T-helper 22 cell (primary cell): ENCODE data around the gene ZNF692.
"Not testable (repeated sequence)": the region's sequence is repeated elsewhere in the genome, so short reads cannot be mapped to it uniquely, and the experiment has no call there.

ENCODE experiments used
- DNase-seq: peaks from one replicate; pipeline ENCODE4 v3.0.0-alpha.2; 2020; ENCODE audit warnings: low read depth

The ZNF692 gene

DNA sequence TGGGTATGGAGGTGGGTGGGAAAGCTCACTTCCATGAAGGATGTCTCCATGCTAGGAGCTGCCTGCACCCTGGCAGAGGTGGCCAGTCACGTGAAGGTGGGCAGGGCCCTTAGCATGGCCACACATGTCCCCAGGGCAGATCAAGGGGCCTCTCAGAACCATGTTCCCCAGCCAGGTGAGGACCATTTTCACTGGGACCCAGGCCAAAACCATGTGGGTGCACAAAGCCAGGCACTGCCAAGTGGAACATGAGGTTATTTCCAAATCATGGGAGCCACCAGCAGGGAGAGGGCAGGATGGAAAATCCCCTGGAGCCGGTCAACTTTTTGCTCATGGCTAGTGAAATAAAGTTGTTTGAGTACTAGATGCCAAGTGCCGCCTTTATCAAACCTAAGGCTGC lies 9.7 kb downstream of the ZNF692 start:
- no peak for DNase-seq

DNA sequence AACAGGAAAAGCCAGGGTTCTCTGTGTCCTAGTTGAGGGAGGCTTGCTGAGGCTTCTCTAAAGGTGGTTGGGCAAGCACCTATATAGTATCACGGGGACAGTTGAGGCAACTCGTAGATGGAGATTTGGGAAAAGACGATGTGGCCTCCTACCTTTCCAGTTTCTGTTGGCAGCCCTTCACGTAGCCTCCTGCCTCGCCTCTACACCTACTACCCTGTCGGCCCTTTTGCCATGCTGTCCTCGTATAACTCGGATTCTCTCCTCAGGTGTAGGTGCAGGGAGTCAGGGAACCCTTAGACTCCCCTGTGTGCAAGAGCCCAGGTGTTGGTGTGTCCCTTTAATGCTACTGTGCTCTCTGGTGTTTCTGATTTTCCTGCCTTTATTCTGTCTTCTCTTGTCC lies 10.3 kb downstream of the ZNF692 start:
- DNase-seq, result no peak

DNA sequence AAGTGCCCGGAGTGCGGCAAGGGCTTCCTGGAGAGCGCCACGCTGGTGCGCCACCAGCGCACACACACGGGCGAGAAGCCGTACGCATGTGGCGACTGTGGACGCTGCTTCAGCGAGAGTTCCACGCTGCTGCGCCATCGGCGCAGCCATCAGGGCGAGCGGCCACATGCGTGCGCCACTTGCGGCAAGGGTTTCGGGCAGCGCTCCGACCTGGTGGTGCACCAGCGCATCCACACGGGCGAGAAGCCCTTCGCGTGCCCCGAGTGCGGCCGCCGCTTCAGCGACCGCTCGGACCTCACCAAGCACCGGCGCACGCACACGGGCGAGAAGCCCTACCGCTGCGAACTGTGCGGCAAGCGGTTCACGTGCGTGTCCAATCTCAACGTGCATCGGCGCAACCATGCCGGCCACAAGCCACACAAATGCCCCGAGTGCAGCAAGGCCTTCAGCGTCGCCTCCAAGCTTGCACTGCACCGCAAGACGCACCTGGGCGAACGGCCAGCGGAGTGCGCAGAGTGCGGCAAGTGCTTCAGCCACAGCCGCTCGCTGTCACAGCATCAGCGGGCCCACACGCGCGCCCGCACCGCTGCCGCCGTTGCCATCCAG lies 10.8 kb downstream of the ZNF692 start:
- DNase-seq, result no peak

DNA sequence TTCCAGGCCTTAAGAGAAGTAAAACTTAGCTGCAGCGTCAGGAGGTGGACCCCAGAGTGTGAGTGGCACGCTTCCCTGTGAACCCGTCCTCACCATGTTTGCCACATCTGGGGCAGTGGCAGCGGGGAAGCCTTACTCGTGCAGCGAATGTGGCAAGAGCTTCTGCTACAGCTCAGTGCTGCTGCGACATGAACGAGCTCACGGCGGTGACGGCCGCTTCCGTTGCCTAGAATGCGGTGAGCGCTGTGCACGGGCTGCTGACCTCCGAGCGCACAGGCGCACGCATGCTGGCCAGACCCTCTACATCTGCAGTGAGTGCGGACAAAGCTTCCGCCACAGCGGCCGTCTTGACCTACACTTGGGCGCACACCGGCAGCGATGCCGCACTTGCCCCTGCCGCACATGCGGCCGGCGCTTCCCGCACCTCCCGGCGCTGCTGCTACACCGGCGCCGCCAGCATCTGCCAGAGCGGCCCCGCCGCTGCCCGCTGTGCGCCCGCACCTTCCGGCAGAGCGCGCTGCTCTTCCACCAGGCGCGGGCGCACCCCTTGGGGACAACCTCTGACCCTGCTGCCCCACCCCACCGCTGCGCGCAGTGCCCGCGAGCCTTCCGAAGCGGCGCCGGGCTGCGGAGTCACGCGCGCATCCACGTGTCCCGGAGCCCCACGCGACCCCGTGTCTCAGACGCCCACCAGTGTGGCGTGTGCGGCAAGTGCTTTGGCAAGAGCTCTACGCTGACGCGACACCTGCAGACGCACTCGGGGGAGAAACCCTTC lies 11.5 kb downstream of the ZNF692 start:
- no peak for DNase-seq

DNA sequence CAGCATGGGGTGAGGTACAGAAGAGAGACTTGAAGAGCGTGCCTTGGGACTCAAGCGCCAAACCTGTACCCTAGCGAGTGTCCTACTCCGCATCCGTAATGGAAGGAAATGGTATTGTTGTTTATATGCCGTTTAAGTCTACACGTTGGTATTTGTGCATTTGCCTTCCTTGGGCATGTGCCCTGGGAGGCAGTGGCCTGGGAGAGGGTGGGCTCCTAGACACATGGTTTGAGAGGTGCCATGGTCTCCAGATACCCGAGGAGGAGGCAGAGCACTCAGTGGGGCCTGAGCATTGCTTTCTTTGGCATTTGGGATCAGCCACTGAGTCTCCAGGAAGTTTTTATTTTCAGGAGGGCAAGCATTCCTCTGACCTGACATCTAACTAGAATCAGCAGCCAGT lies 14.4 kb downstream of the ZNF692 start:
- DNase-seq, result no peak

DNA sequence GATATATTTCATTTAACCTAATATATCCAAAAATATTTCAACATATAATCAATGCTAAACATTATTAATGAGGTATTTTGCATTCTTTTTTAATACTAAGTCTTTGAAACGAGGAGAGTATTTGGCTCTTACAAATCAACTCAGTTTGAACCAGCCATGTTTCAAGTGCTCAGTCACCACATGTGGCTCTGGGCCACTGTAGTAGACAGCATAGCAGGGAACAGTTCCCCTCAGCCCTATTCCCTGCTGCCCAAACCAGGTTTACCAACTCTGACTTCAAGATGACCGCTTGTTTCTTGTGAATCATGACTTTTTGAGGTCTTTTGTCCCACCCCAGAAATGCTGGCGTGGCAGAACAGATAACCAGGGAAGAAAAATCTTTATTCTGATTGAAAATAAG lies 15.2 kb downstream of the ZNF692 start:
- no peak for DNase-seq

DNA sequence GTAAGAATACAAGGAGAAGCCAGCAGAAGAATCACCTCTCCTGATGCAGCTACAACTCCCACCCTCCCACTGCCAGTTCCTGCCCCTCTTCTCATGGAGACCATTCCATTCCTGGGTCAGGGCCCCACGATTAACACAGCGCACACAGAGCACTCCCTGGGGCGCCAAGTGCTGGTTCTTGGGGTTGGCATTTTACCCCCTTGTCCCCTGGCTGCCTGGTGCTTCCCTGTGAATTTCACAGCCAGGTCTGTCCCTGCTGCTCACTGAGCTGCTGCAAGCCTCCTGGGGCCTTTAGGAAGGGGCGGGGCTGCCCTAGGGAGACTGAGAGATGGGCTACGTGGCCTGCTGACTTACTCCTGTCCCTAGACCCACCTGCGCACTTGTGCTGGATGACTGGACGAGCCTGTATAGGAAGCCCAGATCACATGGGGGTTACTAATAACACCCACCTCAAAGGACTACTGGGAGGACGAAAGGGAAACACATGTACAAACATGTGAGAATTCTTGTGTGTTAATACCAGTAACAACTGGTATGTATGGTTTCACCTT lies 16.0 kb downstream of the ZNF692 start:
- no peak for DNase-seq

DNA sequence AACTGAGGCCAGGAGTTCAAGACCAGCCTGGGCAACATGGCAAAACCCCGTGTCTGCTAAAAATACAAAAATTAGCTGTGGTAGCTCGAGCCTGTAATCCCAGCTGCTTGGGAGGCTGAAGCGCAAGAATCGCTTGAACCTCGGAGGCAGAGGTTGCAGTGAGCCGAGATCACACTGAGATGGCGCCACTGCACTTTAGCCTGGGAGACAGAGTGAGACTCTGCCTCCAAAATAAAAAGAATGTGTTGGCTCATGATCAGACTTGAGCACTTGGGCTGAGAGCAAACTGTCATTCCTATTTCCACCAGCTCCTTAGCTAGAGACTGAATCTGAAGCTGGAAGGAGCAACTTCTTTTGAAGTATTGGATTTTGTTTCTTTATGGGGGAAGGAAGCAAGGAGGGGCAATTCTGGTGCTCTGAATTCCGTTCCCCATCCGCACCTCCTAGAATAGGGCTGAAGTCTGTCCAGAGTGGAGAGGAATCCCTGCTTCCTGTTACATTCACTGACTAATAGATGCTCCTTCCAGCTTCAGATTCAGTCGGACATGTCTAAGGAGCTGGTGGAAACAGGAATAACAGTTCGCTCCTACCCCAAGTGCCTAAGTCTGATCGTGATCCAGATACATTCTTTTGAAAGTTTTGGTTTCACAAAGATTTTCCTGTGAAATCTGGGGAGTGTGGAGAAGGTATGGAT lies 17.0 kb downstream of the ZNF692 start:
- no peak for DNase-seq

DNA sequence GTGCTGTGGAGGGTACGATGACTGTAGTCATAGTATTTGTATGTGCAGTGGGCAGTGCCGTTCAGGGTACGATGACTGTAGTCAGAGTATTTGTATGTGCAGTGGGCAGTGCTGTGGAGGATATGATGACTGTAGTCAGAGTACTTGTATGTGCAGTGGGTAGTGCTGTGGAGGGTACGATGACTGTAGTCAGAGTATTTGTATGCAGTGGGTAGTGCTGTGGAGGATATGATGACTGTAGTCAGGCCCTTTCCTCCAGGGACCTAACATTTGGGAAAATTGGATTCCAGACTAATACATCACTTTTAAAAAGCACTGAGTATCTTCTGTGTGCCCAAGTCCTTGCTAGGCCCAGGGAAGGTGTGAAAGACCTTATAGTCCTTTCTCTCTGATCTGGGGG lies 17.9 kb downstream of the ZNF692 start:
- no peak for DNase-seq

DNA sequence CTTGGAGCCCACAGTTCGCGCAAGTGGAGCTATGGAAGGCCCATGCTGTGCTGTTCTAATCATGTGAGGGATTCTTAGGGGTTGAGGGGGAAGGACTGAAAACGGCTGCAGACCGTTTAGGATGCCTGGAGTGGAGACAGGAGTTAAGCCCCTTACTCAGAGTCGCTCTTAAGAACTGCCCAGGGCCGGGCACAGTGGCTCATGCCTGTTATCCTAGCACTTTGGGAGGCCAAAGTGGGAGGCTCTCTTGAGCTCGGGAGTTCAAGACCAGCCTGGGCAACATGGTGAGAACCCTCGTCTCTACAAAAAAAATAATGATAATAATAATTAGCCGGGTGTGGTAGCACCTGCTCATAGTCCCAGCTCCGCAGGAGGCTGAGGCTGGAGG lies 19.7 kb downstream of the ZNF692 start:
- DNase-seq, result no peak

DNA sequence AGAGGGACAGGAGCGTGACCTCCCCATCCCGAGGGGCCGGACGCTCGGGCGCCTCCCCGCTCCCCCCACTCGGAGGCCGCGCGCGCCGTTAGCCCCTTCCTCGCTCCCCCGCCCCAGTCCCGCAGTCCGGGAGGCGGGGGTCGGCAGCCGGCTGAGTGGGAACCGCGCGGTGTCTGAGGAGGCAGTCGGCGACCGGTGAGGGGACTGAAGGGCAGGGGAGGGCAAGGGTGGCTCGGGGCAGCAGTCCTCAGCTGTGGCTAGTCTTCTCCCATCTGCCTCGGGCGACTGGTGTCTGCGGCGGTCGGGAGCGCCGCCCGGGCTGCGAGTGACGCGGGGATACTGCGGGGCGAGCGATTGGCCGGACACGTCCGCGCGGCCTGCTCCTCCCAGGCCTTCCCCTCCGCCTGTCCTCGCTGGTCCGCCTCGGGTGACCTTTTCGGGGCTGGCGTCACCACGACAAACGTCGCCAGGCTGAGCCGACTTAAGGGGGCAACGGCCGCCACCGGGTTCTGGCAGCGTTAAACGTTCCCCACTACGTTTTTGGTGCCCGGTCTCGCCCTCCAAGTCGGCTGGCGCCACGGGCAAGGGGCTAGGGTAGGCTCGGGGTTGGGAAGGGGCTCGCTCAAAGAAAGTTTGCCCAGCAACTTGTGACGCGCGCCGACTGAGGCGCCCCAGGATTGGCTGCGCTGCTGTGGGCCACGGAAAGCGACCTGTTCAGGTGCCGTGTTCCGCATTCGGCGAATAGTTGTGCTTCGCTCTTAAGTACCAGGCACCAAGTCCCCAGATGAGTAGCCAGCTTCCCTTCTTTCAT lies 20.3 kb downstream of the ZNF692 start:
- peak; percentile 75 for DNase-seq

DNA sequence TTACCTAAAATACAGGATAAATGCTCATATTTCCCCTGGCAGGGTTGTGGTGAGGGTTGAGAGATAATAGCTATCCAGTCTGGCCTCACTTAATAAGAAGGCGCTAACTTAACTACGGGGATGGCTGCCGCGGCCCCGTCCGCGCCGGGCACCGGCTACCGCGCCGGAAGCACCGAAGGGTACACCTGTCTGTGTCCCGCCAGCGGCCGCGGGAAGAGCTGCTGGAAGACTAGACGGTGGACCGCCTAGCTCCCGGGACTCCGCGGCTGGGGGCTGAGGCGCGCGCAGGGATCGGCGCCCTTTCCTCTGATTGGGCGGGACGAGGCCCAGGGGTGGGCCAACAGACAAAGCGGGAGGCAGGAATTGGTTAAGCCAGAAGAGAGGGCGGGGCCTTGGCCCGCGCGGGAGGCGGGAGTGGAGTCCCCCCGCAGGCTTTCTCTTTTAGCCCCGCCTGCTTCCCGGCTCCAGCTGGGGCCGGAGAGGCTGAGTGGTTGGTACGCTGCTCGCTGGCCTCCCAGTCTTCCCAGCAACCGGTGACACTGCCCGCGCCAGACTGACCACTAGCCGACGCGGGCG lies 21.0 kb downstream of the ZNF692 start, which contains the start of gene ZNF672:
ZNF672 (plus strand) TSS at position 444 of the 576 bp plus-strand sequence. CDS start 9,051 bp downstream, outside the sequence.
- DNase-seq, result peak; percentile 90

DNA sequence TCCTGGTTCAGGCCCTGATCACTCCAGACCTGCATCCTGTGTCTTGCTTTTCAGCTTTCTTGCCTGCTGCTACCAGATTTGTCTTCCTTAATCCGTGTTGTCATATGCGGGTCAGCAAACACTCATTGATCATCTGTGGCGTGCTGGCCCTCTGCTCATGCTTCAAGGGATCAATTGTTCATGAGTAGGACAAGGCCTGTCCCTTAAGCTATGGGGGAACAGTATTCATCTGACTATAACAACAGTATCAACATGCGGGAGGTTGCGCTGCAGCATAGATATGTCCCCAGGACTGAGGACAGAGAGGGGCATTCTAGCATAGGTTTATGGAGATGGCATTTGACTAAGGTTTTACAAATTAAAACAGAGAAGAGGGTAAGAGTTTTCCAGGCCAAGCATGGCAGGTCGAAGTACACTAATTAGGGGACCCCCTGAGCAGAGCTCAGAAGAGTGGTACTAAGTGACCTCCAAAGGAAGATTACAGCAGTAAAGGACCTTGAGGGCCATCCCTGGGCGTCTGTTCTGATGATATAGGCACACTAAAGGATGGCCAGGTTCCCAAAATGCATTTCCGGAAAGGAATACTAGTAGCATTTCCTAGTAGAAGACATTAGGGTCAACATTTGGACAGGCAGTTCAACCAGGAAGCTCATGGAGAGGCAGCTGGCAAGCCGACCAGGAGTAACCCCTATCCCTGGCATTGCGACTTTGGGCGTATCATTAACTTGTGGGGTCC lies 21.7 kb downstream of the ZNF692 start:
- no peak for DNase-seq

DNA sequence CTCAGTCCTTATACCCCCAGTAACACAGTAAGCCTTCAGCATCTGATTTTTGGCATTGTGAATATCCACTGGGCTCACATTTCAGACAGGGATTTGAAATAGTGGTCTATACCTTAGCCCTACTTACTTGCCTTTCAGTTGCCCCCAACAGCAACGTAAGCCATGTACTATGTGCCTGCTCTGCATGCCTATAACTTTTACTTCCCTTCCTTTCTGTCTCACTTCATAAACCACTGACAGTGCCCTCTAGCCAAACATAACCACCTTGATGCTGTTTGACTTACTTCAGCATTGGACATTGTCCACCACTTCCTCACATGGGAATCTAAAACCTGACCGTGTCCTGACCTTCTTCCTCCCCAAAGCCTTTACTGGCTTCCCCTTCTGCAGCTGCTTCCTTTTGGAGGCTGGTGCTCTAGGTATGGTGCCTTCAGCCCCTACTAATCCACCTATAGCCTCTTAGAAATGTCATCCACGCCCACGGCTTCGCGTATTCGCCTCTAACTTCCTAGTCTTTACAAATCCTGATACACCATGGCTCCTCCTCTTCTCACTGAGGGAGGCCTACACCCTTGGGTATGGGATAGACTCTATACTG lies 24.4 kb downstream of the ZNF692 start:
- DNase-seq, result no peak

DNA sequence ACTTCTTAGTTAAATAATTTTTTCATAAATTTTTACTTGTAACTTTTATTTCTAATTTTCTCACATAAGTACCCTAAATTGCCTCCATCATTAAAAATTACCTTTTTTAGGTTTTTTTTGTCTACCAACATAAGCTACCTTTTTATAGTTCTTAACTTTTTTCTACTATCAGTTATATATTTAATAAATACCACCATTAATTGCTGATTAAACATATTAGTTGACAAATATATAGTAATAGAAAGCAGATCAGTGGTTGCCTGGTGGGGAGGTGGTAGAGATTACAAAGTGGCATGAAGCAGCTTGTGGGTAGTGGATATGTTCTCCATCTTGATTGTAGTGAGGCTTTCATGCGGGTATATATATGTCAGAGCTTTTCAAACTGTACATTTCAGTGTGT lies 27.0 kb downstream of the ZNF692 start:
- DNase-seq, result no peak

DNA sequence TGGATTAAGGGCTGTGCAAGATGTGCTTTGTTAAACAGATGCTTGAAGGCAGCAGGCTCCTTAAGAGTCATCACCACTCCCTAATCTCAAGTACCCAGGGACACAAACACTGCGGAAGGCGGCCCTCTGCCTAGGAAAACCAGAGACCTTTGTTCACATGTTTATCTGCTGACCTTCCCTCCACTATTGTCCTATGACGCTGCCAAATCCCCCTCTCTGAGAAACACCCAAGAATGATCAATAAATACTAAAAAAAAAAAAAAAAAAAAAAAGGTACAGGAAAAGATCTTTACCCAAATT lies 28.2 kb downstream of the ZNF692 start:
- not testable (repeated sequence) for DNase-seq

DNA sequence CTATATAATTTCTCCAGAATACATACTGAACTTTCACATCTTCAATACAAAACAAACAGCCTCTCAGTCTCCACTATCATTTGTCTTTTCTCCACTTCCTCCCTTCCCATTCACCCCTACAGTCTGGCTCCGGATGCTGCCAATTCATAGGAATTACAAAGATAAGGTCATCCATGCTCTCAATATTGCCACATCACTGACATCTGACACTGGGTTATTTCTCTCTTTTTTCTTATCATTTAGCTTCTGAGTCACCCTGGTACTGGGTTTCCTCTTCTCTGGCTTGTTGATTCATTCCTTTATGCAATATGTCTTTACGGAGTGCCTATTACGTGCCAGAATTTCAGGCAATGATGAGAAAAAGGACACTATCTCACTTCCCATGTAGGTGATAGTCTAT lies 30.0 kb downstream of the ZNF692 start:
- DNase-seq, result no peak

DNA sequence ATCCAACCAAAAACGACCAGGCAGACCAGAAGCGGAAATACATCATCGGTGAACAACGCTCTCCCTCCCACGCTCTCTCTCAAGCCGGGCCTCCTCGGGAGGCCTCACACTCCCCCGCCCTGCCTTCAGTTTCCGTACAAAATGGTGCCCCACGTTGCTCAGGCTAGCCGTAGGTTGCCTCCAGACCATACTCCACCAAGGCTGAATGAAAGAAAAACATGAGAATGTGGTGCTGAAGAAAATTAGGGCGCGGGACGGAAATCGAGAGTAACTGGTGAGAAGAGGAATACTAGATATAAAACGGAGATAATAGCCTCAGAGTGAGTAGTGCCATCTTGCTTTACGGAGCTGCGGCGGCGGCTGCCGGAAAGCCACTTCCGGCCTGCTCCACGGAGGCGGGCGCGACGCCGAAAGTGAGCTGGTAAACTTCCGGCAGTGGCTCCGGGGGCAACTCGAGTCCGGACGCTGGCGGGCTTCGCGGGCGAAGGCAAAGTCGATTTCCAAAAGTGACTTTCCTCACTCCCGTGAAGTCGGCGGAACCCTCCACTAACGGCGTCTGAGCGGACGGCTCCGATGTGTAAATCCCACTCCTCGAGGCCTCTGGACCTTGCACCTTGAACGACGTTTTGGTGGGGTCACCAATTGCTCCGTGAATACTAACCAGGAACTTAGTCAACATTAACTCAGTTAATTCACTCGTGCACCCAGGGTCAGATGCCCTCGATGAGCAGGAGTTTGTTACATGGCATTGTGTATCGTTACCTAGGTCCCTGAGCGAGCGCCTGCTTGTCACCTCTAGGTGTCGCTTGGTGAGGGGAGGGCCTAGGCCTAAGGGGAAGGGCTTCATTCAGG lies 32.8 kb downstream of the ZNF692 start, which contains the start of gene SH3BP5L:
SH3BP5L (minus strand) TSS at position 7 of the 852 bp plus-strand sequence. CDS start 980 bp downstream, outside the sequence.
- DNase-seq, result peak; percentile 85

DNA sequence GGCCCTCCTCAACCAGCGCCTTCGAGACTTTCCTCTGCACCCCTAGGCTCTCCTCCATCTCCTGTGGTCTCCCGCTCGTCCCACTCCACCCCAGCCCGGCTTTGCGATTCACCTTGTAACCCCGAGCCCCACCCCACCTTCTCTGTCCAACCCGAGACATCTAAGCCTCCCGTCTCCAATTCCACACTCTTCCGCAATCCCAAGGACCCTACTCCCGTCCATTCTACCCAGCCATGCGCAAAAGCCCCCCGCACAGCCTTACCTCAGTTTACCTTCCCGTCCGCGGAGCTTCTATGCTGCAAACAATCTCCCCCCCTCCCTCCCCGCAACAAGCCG lies 33.3 kb downstream of the ZNF692 start:
- no peak for DNase-seq

DNA sequence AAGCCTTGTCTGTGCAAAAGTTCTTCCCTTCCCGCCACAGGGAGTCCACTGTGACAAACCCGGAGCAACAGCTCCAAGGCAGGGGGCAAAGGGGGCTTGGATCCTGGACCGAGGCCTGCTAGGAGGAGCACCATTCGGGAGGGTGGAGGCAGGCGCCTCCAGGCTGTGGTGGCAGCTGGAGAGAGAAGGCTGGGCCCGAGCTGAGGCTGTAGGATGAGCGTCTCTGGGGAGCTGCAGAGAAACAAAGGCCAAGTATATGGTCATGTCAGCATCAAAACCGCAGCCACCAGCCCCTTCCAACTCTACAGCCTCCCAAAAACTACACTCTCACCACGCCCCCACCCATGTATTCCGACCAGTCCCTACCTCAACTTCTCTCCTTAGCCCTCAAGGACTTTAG lies 33.7 kb downstream of the ZNF692 start:
- no peak for DNase-seq
